SK-N-MC (cell line): ENCODE measurements around the gene CHCHD5.

Experiments used
- EZH2 ChIP-seq: fragments of 200-600 bp; sonication (generic); IDR thresholded peaks from one replicate; pipeline ENCODE4 v1.6.1; 2017; ENCODE audit warnings: antibody characterized with exemption
- FOXP2 ChIP-seq: optimal IDR thresholded peaks from 2 replicates; pipeline ENCODE3; 2011; ENCODE audit warnings: mild to moderate bottlenecking, moderate library complexity; ENCODE audit not compliant: insufficient read depth; ENCODE audit errors: extremely low read length, control extremely low read depth
- POLR2AphosphoS5 ChIP-seq: IDR thresholded peaks from 2 replicates; pipeline ENCODE4 v1.6.1; 2012; ENCODE audit warnings: mild to moderate bottlenecking, low read depth, low read length, borderline replicate concordance

GRCh38 chr2:112603731-112604130 is 19.3 kb downstream of the CHCHD5 start:
- TF ChIP-seq POLR2AphosphoS5 = no peak
- no peak for TF ChIP-seq EZH2
- TF ChIP-seq FOXP2 = no peak
